GM18508 (cell line): ENCODE data around the gene KDM2B.
A peak's percentile ranks its signal among the peaks of the same experiment; 100 is the strongest.

ENCODE experiments used
- ATAC-seq: cut with Tn5 transposase; IDR thresholded peaks from one replicate; pipeline ENCODE4 v1.9.1; 2021; ENCODE audit warnings: moderate number of reproducible peaks; ENCODE audit not compliant: insufficient read depth, unreplicated experiment

The KDM2B gene

DNA sequence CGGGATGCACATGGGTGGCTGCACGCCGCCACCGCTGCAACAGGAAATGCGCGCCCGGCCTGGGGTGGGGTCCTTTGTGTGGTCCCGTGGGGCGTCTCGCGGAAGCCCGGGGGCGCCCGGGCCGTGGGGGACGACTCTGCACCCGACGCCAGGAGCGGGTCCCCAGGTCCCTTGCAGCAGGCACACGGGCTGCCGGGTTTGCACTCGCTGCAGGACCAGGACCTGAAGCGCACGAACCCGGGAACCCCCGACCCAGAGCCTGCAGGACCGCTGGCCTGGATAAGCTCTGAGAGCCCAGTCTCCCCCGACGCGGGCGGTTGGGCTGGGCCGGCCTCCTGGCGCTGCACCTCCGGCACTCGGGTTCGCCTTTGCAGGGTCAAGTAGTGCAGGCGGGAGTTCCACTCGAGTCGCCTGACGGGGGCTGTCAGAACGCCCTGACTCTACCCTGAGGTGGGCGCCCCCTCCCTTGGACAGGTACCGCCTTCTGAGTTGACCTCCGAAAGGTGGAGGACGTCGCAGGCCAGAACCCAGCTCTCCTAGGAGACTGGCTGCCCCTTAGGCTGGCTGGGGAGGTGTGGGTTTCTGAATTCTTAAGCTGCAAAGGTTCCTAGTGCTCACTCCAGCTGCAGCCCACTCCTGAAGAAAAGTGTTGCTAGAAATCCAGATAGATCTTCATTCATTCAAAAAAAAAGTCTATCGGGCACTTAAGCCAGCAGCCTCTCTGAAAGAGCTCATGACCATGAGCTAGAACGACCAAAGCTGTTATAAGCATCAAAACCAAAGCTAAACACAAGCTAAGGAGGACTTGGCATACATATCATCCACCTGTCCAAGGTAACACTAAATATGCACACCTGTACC is 113.0 kb downstream of the KDM2B start:
- peak; percentile 16 for ATAC-seq

DNA sequence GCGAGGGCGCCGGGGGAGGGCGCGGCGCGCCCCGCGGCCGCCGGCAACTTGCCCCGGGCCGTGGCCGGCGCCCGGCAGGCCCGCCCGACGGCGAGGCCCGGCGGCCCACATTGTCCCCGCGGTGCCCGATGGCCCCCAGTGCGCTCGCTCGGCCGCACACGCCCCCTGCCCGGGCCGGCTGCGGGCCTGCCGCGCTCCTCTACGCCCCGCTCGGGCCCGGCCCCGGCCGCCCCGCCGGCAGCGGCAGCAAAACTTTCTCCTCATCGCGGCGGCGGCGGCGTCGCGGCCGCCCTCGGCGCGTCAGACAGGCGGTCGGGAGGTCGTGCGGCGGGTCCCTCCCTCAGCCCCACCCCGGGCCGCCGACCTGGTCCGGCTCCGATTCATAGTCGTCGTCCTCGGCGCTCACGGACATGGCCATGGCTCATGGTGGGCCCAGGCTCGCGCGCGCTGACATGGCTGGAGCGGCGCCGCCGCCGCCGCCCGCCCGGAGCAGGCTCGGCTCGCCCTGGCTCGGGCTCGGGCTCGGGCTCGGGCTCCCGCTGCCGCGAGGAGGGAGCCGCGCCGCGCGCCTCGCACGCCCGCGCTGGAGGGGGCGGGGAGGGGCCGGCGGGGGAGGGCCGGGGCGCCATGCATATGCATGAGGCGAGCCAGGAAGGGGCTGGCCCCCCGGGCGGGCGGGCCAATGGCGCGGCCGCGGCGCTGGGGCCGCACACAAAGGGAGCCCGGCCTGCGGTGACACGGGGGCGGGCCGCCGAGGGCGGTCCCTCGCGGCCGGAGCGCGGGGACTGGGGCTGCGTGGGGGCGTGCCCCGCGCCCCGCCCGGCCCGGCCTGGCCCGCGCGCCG is 113.8 kb downstream of the KDM2B start:
- ATAC-seq = peak; percentile 49

DNA sequence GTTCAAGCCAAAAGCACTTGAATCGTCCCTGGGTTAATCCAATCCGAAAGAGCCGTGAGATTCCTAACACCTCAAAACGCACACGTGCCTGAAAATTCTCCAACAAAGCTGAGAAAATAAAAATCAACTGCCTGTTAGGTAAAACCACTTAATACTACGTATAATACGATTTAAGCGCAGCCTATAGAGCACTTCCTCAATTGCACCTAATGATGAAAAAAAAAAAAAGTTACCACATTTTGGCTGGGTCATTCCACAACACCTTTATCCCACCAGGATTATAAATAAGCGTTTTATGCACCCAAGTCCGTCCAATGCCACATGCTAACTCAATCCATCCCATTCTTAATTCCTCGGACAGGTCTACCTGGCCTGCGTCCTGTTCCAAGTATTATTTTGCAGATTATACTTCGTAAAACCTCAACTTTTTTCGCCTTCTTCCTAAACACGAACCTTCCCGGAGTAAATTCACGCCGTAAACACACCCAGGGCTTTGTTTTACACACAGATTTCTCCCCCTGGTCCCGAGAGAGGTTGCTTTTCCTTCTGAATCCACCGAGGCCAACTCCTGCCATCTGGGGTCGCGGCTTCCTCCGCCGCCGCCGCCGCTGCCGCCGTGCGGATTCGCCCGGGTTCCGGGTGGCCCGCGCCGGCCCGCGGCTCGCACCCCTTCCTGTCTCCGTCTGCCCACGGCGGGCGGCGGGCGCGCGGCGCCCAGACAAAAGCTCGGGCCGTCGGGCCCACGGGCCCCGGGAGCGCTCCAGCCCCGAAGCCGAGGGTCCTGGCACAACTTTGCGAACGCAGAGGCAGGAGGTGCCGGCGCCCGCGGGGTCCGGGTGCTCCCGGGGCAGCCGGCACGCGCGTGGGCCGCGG is 114.7 kb downstream of the KDM2B start:
- ATAC-seq = no peak

DNA sequence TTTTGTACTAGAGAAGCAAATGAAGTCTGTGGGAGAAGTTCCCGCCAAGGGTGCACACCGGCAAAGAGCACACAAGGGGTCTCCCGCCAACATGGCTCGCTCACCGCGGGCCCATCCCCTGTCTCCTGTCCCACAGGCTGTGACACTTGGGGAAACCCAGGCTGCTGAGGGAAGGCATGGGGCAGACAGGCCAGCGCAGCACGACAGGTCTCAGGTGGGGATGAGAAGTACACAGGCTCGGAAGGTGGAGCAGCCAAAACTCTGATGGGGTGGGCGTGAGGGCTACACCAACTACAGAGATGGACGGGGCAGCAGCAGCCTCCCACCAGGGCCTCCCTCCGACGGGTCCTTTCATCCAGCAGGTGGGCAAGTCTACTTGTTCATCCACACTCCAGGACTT is 116.5 kb downstream of the KDM2B start:
- ATAC-seq = no peak

DNA sequence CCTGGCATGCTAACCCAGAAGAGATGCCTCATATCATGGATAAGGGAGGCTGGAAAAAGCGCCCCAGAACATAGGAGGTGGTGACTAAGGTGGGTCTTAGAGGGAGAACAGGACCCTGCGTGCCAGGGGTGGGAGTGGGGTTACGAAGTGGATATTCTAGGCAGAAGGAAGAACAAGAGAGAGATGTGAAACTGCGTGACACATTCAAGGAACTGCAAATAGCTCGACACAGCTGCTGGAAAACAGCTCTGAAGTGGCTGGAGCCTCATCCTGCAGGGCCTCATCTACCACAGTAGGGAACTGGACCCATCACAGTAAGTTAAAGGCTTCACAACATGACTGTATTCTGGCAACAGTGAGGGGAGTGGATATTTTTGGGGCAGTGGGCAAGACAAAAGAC is 119.8 kb downstream of the KDM2B start:
- ATAC-seq = no peak

DNA sequence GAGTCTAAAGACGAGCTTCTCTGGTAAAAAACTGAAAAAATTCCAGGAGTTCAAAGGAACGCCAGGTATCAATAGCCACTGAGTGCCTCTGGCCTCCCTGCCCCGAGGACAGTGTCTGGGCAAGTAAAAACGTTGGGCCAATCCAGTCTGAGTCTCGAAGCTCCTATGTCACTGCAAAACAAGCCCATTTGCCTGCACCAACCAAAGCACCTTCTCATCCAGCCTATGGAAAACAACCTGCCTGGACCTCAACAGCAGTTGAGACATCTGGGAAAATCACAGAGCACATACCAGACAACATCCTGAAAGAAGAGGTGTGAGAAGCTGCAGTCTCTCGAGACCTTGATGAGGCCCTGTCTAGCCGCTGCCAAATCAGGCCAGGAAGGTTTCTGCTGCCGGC is 124.3 kb downstream of the KDM2B start:
- ATAC-seq = no peak

DNA sequence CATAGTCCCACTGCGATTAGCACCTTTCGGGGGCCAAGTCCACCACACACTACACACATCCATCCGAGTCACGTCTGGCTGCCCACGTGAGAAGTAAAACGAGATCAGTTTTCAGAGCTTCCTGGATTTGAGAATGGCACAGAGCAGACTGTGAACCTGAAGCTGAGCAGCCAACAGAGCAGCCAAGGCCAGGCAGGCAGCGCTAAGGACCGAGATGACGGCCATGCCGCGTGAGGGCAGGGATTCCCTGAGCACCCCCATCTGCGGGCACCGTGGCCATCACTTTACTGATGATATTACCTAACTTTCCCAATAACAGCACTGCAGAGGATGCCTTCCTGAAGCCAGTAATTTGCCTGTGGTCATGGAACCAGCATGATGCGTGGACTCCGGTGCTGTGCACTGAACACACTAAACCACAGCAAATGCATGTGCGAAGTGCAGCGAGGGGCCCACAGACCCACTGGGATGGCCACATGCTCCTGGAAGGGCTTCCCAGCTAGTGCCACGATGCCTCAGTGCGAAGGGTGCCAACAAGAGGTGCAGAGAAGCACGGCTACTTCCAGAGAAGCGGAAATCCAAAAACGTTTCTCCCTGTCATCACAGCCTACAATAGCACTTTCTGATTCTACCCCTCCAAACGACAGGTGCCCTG is 124.9 kb downstream of the KDM2B start:
- ATAC-seq = no peak

DNA sequence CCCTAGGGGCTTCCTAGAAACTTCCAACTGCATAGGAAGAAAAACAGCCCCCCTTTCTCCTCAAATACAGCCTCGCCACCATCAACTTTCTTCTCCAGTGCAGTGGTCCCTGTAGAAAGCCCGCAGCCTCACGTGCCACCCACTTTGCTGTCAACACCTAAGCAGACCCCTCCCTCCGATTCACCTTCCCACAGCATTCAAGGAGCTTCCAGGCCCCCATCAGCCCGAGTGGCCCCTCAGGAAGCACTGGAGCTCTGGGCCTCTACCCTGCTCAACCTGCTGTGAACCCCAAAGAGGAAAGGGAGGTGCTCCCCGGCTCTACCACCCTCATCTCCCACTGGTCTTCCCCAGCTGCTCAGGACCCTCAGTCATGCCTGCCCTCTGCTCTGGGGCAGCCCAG is 125.9 kb downstream of the KDM2B start:
- no peak for ATAC-seq

DNA sequence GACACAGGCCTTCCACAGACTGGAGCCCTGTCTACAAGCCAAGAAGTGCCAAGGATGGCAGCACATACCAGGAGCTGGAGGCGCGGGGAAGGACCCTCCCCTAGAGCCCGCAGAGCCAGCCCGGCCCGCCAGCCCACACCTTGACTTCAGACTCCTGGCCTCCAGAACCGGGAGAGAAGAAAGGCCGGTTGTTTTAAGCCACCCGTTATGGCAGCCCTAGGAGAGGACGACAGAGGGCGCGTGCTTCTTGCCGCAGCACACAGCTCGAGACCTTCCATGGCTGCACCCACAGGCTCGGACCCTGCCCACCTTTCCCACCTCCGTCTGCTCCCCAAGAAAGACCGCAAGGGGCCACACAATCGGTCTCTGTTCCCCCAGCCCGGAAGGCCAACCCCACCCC is 127.2 kb downstream of the KDM2B start:
- no peak for ATAC-seq

DNA sequence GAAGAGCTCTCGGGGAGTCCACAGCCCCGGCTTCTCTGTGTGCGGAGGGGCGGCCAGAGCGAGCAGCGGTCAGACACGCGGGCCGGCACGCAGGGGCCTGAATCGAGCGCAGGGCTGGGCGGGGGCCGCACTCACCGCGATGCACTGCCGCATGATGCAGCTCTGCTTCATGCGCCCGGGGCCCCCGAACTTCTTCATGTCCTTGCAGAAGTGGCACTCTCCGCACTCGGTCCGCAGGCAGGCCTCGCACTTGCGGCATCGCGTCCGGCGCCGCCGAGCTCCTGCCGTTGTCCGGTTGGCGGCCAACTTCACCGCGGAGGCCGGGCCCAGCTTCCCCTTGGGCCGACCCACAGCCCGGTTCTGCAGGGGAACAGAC is 127.8 kb downstream of the KDM2B start:
- no peak for ATAC-seq

DNA sequence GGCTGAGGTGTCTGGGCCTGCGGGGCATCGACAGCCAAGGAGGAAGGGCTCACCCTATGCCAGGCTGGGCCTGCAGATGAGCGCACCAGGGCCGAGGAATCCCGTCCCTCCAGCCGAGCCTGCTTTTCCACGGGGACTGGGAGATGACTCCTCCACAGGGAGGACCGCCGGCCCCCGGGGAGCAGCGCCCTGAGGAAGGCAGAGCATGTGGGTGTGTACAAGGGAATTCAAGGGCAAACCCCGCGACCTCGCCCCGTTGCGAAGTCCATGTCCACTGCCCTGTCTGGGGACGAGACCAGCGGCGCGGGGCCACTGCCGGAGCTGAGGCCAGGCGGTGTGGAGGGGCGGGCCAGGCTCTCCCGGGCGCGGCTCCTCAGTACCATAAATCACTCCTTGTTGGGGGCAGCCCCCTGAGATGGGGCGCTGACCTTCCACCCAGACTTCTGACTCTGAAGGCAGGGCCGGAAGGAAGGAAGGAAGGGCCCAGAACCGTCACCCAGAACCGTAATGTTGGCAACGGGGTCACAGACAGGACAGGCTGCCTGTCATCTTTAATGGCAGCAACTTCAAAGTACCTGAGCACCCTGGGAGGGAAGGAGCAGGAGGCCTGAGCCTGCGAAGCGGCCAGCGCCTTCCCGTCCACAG is 128.4 kb downstream of the KDM2B start:
- ATAC-seq = no peak

DNA sequence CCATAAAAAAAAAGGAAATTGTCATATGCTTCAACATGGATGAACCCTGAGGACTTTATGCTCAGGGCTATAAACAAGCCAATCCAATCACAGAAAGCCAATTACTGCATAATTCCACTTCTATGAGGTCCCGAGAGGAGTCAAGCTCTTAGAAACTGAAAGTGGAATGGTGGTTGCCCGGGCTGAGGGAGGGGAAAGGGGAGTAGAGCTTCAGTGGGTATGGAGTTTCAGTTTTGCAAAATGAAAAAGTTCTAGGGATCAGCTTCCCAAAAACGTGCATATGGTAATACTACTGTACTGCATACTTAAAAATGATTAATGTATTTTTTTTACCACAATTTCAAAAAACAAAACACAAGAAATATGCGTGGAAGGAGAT is 128.9 kb downstream of the KDM2B start:
- ATAC-seq = no peak

DNA sequence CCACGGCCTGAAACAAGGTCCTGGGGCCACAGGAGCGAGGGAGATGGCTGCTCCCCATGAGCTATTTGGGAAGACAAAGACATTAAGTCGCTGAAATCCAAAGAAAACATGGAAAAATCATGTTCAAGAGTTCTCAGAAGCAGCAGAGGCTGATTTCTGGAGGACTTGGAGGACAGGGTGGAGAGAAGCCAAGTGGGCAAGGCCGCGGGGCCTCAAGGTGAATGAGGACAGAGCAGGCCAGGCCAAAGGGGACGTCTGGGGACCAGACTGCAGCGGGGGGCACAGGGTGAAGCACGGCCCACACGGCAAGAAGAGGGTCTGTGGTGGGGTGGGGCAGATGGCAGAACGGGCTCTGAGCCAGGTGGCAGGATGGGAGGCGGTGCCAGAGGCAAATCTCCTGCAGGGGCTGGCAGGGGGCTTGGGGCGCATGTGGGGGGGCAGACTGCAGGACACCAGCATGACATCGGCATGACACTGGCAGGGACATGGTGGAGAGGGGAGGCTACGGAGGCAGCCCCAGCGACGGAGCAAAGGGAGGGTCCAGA is 132.0 kb downstream of the KDM2B start:
- ATAC-seq = no peak

DNA sequence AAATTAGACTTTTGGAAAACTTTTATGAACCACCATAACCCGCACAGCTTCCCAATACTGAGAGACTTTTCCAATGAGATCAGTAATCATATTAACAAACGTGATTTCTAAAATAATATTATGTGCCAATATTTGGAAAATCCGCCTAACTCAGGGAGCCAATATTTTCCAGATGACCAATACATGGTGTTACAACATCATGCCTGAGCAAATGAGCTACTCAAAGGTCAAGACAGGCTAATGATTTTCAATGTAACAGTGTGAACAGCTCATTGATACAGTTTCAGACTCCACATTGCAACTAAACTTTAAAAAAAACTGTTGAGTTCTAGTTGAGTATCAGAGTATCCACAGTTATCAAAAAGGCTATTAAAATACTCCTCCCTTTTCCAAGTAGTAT is 134.1 kb downstream of the KDM2B start:
- no peak for ATAC-seq

DNA sequence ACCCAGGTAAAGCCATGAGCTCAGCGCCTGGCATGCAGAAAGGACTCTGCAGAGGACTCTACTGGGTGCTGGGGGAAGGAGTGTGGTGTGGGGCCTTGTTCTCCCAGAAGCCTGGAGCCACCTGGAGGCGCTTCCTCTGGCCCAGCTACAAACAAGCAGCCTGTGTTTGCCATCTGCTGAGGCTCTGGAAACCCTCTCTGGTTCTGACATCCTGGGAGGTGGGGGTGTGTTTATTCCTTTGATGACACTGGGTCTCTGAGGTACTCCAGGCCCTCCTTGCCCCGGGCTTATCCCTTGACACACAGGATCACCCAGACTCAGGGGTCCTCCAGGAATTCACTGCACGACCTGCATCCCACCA is 136.0 kb downstream of the KDM2B start:
- ATAC-seq = no peak

DNA sequence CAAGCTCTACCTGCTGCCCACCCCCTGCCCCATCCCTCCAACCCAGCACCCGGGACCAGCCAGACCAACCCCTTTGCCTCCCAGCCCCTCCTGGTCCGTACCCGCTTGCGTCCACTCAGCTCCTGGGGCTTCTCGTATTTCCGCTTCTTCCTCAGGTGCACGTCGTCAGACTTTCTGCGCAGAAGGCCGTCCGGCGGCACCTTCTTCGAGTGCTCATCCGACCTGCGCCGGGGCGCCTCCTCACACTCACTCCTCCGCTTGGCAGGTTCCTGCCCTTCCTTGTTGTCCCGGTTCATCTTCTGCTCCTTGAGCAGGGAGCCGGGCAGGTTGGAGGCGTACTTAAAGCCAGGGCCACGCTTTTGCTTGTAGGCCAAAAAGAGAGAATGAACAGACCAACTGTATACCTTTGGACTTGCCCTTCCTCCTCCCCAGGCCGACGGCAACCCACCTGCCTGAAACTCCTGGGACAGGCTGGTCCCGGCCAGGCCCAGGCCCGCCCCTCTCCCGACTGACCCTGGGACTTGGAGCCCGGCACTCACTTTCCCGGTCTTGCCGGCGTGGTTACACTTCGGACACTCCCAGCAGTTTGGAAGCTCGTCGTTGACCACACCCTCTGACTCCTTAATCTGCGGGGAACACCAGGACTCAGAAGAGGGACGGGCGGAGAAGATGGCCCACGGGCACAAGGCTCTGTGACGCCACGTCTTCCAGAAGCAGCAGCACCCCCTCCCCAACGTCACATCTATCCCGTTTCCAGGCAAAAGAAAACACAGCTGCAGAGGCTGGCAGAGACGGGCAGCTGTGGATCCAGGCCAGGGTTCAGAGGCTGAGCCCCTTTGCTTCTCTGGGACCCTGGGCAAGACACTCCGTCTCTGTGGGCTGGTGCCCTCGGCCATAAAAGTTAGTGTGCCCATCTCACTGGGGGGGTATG is 136.6 kb downstream of the KDM2B start:
- ATAC-seq = no peak

DNA sequence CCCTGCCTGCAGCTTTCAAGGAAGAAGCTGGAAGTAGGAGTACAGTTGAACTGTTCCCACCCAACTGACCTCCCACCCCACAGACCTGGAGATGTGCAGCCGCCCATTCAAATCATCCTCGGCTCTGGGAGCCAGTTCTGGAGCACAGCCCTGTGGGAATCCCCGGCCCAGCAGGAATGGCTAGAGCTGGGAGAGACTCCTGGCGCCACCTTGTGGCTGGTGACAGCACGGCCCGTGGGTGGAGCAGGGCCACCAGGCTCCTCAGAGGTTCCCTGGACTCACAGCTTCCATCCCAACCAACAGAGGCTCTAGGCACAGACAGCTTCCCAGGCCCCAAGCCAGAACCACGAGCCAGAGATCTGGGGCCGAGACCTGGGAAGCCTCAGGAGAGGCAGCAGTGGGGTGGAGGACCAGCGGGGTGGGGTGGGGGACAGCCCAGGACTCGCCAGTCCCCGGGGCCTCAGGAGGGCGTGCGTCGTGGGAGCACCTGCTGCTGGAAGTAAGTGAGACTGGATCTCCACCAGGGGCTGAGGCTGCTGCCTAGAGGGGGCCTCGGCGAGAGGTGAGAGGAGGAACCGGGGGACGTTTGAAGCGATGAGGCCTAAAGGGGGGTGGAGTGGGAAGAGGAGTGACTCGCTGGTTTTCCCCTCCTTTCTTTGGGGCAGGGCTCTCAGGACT is 137.5 kb downstream of the KDM2B start:
- ATAC-seq = no peak
